CD4-positive, alpha-beta T cell (primary cell): ENCODE data around the gene CREB3L1. TPM values are rescaled to one million over a fixed set of nuclear protein-coding genes. Genes with fewer than 3 reads are reported as not detected.
"Not testable (repeated sequence)": the region's sequence is repeated elsewhere in the genome, so short reads cannot be mapped to it uniquely, and the experiment has no call there.

Source experiments
- ATAC-seq: fragments of 200-7000 bp; cut with Tn5 transposase; one replicate; pipeline ENCODE4 v1.10.0; 2022; ENCODE audit warnings: mild to moderate bottlenecking; ENCODE audit not compliant: poor library complexity
- CTCF ChIA-PET: fragments of 350-600 bp; sonication (Branson Sonifier 250); formaldehyde crosslinking; loops from one replicate; lab custom pipeline; 2021; ENCODE audit warnings: antibody characterized with exemption, inconsistent platforms; lab: Charles Lee
- POLR2A ChIA-PET: fragments of 350-600 bp; sonication (Branson Sonifier 250); formaldehyde crosslinking; loops from one replicate; lab custom pipeline; 2021; ENCODE audit warnings: antibody characterized with exemption, inconsistent platforms; lab: Charles Lee
- DNase-seq, 14 experiments: peaks; one replicate each; pipeline ENCODE4 v3.0.0-alpha.2; 2013 to 2020; ENCODE audit warnings: mixed read lengths in 2 of 14
- H3K27ac ChIP-seq, 2 donors: one replicate each; pipeline versions ENCODE4 v1.5.1 to v1.7.0; 2013; ENCODE audit warnings: low read length in 2 of 2, low read depth in 1 of 2, mild to moderate bottlenecking in 1 of 2
- H3K27me3 ChIP-seq, 2 experiments: 1 replicate in 1 of 2; 2 replicates in 1 of 2; pipeline versions ENCODE4 v1.6.1 to v1.7.0; 2013; ENCODE audit warnings: low read length in 2 of 2, control low read depth in 1 of 2, mild to moderate bottlenecking in 1 of 2, moderate library complexity in 1 of 2; ENCODE audit not compliant: insufficient read depth in 2 of 2, control insufficient read depth in 1 of 2
- H3K36me3 ChIP-seq: one replicate; pipeline ENCODE4 v1.6.1; 2013; ENCODE audit warnings: low read length, control low read depth; ENCODE audit not compliant: insufficient read depth
- H3K4me1 ChIP-seq: one replicate; pipeline ENCODE4 v1.6.1; 2013; ENCODE audit warnings: low read length, control low read depth; ENCODE audit not compliant: insufficient read depth
- H3K4me3 ChIP-seq: one replicate; pipeline ENCODE4 v1.5.1; 2013; ENCODE audit warnings: mild to moderate bottlenecking, low read length, moderate library complexity
- H3K9me3 ChIP-seq, 2 experiments: 1 replicate in 1 of 2; 2 replicates in 1 of 2; pipeline versions ENCODE4 v1.6.1 to v1.7.0; 2013; ENCODE audit warnings: low read length in 2 of 2, mild to moderate bottlenecking in 2 of 2, control low read depth in 1 of 2, moderate library complexity in 1 of 2; ENCODE audit not compliant: control insufficient read depth in 1 of 2, insufficient read depth in 1 of 2
- H3K27ac Mint-ChIP-seq: one replicate; pipeline ENCODE4 v1.8.0; 2020; ENCODE audit warnings: mixed read lengths
- H3K27me3 Mint-ChIP-seq: one replicate; pipeline ENCODE4 v1.8.0; 2021; ENCODE audit warnings: mixed read lengths
- H3K36me3 Mint-ChIP-seq: one replicate; pipeline ENCODE4 v1.8.0; 2021; ENCODE audit warnings: low read depth, mixed read lengths
- H3K4me1 Mint-ChIP-seq: one replicate; pipeline ENCODE4 v1.8.0; 2021; ENCODE audit warnings: low read depth, mixed read lengths
- H3K4me3 Mint-ChIP-seq: one replicate; pipeline ENCODE4 v1.8.0; 2020; ENCODE audit warnings: mild to moderate bottlenecking, mixed read lengths
- H3K9me3 Mint-ChIP-seq: one replicate; pipeline ENCODE4 v1.8.0; 2020; ENCODE audit warnings: mixed read lengths
- CTCF ChIP-seq: fragments of 200-600 bp; IDR thresholded peaks from one replicate; pipeline ENCODE4 v1.8.0; 2022; ENCODE audit warnings: antibody characterized with exemption, mild to moderate bottlenecking
- intact Hi-C, 2 experiments: fragments of 100-400 bp; cut with DNase I in 1 of 2; cut with micrococcal nuclease in 1 of 2; formaldehyde crosslinking; loops; one replicate each; pipeline versions ENCODE4 v1.15.1 to v1.9.0; 2023 to 2025; cut with DNase I, micrococcal nuclease
- total RNA-seq, 174 experiments: library from RNA in 2 of 174; stranded (reverse) in 2 of 174; gene quantifications; one replicate each; pipeline ENCODE4 v1.2.3 and lab custom pipeline; 2021 to 2026

Gene CREB3L1
- total RNA-seq, 2 experiments from 2014 or later, result not detected

- POLR2A ChIA-PET, result no interaction called here
- Histone ChIP-seq H3K36me3 (no peaks in the 10 kb centered on the region), H3K4me3 (no peak overlapping the region), H3K4me1 (peaks cover 22% of the 10 kb centered on the region), H3K9me3 (peaks cover 0 to 4% of the 10 kb centered on the region in 2 experiments), H3K27ac (no peak overlapping the region), H3K27me3 (peaks cover 6 to 16% of the 10 kb centered on the region in 2 experiments)
- no peak for ATAC-seq
- CTCF ChIA-PET, result no interaction called here
- Mint-ChIP-seq H3K4me3 (no peak overlapping the region), H3K9me3 (no peaks in the 10 kb centered on the region), H3K4me1 (peaks cover 14% of the 10 kb centered on the region), H3K27ac (no peak overlapping the region), H3K36me3 (no peaks in the 10 kb centered on the region), H3K27me3 (peaks cover 11% of the 10 kb centered on the region)
- intact Hi-C loops, result loop anchor here in 1 of 2 experiments (5.0 kb wide), 2 partner anchors 33 to 53 kb away; no protein-coding TSS in a partner anchor
- no peak for TF ChIP-seq CTCF
- DNase-seq, result no peak
Observed at GRCh38 chr11:46299451-46299961, 22.0 kb downstream of the CREB3L1 start.

- Mint-ChIP-seq H3K4me3 (no peak overlapping the region), H3K4me1 (peaks cover 14% of the 10 kb centered on the region), H3K9me3 (no peaks in the 10 kb centered on the region), H3K27ac (no peak overlapping the region), H3K27me3 (peaks cover 11% of the 10 kb centered on the region), H3K36me3 (no peaks in the 10 kb centered on the region)
- H3K9me3 ChIP-seq, result peaks cover 0 to 4% of the 10 kb centered on the region in 2 experiments
- DNase-seq (no peak), ATAC-seq (no peak)
- ChIA-PET POLR2A (no interaction called here), CTCF (no interaction called here)
- H3K4me3 ChIP-seq, result no peak overlapping the region
- H3K36me3 ChIP-seq, result no peaks in the 10 kb centered on the region
- intact Hi-C loops, result loop anchor here in 1 of 2 experiments (10.0 kb wide), 1 partner anchor 175 kb away; the partner anchor contains the start of gene PHF21A
- peaks cover 16% of the 10 kb centered on the region for H3K4me1 ChIP-seq
- no peak for TF ChIP-seq CTCF
- no peak overlapping the region for H3K27ac ChIP-seq
- H3K27me3 ChIP-seq, result peaks cover 6 to 16% of the 10 kb centered on the region in 2 experiments
Observed at GRCh38 chr11:46300270-46300669, 22.8 kb downstream of the CREB3L1 start.

- CTCF ChIA-PET, result no interaction called here
- DNase-seq, result peak in 3 of 14 experiments; percentile 7 to 33 (median 27)
- Mint-ChIP-seq H3K36me3 (no peaks in the 10 kb centered on the region), H3K4me1 (no peaks in the 10 kb centered on the region), H3K27ac (no peak overlapping the region), H3K9me3 (no peaks in the 10 kb centered on the region), H3K27me3 (peaks cover 5% of the 10 kb centered on the region), H3K4me3 (no peak overlapping the region)
- Histone ChIP-seq H3K36me3 (no peaks in the 10 kb centered on the region), H3K4me1 (no peaks in the 10 kb centered on the region), H3K9me3 (no peaks in the 10 kb centered on the region), H3K27ac (no peak overlapping the region), H3K4me3 (no peak overlapping the region), H3K27me3 (no peaks in the 10 kb centered on the region)
- TF ChIP-seq CTCF, result no peak
- no peak for ATAC-seq
- intact Hi-C loops, result loop anchor here in 1 of 2 experiments (10.0 kb wide), 1 partner anchor 178 kb away; the partner anchor contains the start of gene PHF21A
- POLR2A ChIA-PET, result no interaction called here
Observed at GRCh38 chr11:46302866-46303265, 25.4 kb downstream of the CREB3L1 start.

- ChIA-PET CTCF (interaction anchor here (1.3 kb wide), 1 partner anchor 65 kb away, joined by 3 read pairs; no protein-coding TSS in a partner anchor), POLR2A (interaction anchor here (1.0 kb wide), 1 partner anchor 9 kb away, joined by 3 read pairs; no protein-coding TSS in a partner anchor)
- H3K4me1 ChIP-seq, H3K27me3 Mint-ChIP-seq, DNase-seq, H3K9me3 Mint-ChIP-seq, H3K27ac ChIP-seq, ATAC-seq, H3K27ac Mint-ChIP-seq, H3K36me3 Mint-ChIP-seq, H3K36me3 ChIP-seq, H3K27me3 ChIP-seq, H3K9me3 ChIP-seq, H3K4me1 Mint-ChIP-seq, H3K4me3 ChIP-seq, H3K4me3 Mint-ChIP-seq: not testable (repeated sequence)
- intact Hi-C loops, result loop anchor here in 1 of 2 experiments (10.0 kb wide), 1 partner anchor 179 kb away; the partner anchor contains the start of gene PHF21A
Observed at GRCh38 chr11:46304036-46304435, 26.6 kb downstream of the CREB3L1 start.
